HUDEP-2 (cell line): ENCODE results near the gene PSEN1.

Source experiments
- DNase-seq, 76 experiments: peaks; one replicate each; lab custom pipeline; 2025; ENCODE audit not compliant: unreplicated experiment in 76 of 76; lab: John Stamatoyannopoulos, UW

The PSEN1 gene

GRCh38 chr14:73264885-73265720 lies 128.8 kb downstream of the PSEN1 start:
- DNase-seq = no peak

GRCh38 chr14:73265721-73266046 lies 129.4 kb downstream of the PSEN1 start:
- no peak for DNase-seq

GRCh38 chr14:73266317-73266716 lies 130.0 kb downstream of the PSEN1 start:
- DNase-seq = no peak

DNA sequence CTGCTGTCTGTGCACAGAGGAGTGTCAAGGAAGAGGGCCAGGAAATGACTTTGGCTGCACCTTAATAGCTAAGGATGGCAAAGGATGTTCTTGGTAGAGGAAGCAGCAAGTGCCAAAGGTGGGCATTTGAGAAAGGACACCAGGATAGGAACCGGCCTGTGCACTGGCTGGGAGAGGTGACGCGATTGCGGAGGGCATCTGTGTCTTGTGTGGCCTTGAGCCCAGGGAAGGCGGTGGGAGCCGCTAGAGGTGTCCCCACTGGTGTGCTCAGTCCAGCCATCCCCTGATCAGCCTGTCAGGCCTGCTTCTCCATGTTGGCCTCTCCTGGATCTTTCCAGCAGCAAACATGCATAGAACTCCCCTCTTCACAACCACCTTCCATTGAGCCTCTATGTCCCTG lies 131.2 kb downstream of the PSEN1 start:
- DNase-seq = no peak

DNA sequence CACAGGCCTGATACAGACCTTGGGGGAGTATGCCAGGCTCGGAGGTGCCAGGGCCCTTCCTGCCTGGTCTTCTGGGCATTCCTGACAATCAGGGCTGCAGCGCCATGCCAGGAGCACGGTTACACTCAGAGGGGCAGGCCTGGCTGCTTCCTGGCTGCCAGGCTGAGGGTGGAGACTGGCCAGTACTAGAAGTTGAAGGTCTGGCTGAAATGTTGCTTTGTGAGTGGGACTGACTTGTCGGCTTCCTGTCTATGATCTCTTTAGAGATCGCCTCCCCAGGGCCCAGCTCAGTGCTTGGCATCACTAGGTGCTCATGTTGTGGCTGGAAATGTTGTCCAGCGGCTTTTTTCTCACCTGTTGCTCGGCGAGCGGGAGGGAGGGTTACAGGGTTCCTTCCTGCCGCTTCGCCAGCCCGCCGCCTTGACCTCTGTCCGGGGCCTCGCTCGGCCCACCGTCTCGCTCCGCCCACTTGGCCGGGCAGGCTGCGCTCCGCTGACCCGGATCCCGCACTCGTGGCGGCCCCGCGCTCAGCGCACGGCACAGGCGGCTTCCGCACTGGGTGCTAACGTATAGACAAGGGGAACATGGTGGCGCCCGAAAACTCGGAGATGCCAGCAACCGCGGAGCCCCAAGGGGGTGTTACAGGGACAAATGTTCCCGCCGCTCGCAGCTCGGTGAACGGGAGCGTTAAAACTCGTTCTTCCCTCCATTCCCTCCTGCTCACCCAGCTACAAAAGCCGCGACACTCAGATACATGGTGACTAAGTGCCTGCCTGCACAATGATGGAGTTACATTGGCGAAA lies 133.6 kb downstream of the PSEN1 start:
- DNase-seq = no peak

- DNase-seq = no peak
These were observed 136.1 kb downstream of the PSEN1 start for GRCh38 chr14:73272393-73272792.
